NCI-H146 treated with DMSO at 0.1 percent for 48 hours (cell line): ENCODE data around the gene KCTD16.

Experiments used
- DNase-seq: peaks from one replicate; lab custom pipeline; 2025; ENCODE audit not compliant: unreplicated experiment; lab: John Stamatoyannopoulos, UW

Gene KCTD16

DNA sequence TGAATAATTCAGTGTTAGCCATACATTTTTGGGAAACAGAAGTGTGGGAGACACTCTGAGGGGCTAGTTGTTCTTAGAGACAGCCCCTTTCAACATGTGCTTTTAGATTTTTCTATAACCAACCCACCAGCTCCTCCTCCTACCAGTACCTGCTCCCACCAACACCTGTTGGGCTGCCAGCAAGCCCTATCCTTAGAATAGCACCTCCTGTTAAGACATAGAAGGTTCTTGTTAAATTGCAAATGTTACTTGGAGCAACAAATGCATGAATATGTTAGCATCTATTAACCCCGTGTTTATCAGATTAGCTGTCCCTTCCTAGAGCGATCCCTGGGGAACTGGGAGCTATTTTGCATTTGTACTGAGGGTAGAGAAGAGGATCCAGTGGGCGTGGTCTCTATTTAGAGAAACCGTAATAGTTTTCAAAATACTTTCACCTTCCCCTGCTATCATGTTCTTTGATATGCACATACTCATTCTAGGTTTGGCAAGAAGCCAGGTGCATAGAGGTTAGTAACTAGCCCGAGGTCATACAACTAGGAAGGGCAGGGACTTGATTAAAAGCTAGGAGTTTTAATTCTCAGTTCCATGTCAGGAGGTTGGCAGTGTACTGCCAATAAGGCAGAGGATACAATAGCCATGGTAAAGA is 334.4 kb downstream of the KCTD16 start:
- peak; percentile 6 for DNase-seq

DNA sequence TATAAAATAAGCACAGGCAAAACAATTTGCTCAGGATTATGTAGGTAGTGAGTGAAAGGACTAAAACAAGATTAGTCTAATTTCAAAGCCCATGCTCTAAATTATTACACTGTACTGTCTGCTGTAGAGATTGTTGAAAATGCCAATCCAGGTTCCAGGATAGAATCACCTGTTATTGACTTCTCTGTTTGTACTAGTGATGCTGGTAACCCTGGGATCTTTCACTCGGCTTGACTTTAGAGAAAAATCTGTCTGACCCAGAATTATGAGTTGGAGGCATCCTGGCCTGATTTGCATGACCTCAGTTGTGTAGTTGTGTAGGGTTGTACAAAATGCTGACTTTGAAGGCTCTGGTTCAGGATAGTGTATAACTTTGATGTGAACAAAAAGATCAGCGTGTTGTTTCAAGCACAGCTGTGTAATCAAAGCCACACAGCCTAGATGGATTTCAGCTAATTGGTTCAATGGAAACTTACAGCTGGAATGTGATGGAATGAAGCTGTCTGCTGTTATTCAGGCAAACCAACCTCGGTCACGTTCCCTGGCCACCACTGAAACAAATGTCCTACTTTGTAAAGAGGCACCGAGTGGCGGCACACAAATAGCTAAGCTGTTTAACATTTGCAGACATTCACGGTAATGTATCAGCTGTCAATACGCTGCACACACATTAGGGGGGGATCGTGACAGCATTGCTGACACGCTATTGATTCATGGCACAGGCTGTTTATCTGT is 340.3 kb downstream of the KCTD16 start:
- no peak for DNase-seq

DNA sequence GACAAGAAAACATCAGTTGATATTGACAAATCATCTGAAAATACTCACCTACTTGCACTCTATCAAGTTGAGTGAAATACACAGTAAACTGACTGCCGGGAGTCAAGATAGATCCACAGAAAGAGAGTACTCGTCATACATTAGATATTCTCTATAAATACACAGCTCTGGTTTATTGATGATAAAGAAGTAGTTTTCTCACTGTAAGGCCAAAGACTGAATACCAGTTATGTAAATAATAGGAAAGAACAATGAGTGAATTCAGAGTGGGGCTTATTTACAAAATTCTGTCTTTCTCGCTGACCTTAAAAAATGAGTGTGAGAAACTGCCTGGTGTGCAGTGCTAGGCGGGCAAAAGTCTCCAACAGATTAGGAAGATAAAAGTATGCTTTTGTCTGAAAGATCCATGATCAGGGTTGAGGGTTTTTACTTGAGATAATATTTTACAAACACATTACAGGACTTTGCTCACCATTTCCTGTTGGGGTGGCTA is 341.0 kb downstream of the KCTD16 start:
- DNase-seq, result no peak

DNA sequence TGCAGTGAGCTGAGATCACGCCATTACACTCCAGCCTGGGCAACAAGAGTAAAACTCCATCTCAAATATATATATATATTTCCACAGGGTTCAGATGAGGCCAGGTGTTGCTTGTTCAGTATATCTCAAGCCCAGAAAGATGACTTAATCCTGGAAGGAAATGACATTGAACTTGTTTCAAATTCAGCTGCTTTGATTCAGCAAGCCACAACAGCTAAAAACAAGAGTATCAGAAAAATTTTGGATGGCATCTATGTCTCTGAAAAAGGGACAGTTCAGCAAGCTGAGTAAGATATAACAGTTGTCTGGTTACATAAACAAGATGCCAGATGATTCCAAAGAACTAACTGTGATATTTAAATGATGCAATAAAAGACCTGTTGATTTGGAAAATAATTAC is 352.0 kb downstream of the KCTD16 start:
- DNase-seq, result no peak

DNA sequence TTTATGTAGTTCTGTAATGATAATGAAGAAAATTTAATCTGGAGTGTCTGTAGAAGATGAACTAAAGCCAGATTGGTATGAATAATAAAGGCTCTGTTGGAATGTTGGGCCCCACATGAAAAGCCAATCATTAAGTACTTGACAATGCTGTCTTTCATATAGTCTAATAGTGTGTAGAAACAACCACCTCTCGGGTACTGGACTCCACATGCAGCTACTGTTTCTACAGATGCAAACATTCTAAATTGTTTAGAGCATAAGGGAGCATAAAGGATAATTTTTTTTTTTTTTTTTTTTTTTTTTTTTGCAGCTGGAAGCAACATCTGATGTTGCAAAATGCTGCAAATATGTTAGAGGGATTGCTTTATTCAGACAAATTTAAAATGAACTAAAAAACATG is 354.3 kb downstream of the KCTD16 start:
- no peak for DNase-seq

DNA sequence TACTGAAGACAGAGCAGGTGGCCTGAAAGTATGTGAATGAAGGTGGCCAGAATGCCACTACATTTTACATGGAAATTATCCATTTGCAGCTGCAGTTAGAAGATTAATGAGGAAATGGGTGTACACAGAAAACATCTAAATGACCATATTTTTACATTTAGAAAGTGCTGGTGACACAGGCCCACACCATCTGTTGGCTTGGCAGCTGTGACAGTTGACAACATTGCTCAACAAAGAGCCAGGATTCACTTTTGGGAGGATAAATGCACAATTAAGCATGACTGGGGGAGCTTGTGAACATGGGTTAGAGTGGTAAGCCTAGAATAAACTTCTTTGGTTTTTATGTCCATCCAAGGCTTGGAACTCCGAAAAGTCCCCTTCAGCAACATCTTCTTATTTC is 360.5 kb downstream of the KCTD16 start:
- DNase-seq, result no peak
